CD14-positive monocyte (primary cell): ENCODE data around the gene GNRHR. TPM values are rescaled to one million over a fixed set of nuclear protein-coding genes. Genes with fewer than 3 reads are reported as not detected.
"Not testable (repeated sequence)": the region's sequence is repeated elsewhere in the genome, so short reads cannot be mapped to it uniquely, and the experiment has no call there.

Experiments
- DNase-seq, 3 donors: peaks; one replicate each; pipeline ENCODE4 v3.0.0-alpha.2; 2011 to 2022
- H2AFZ ChIP-seq: 2 replicates; pipeline ENCODE4 v1.6.0; 2012; ENCODE audit warnings: mild to moderate bottlenecking, low read depth, low read length, inconsistent platforms; ENCODE audit not compliant: insufficient read depth, poor library complexity, severe bottlenecking
- H3K27ac ChIP-seq, 2 donors: 1 replicate in 1 of 2; 2 replicates in 1 of 2; pipeline ENCODE4 v1.5.1; 2012 to 2013; ENCODE audit warnings: low read length in 2 of 2, control low read depth in 1 of 2, inconsistent platforms in 1 of 2, low read depth in 1 of 2, mild to moderate bottlenecking in 1 of 2
- H3K27me3 ChIP-seq, 2 donors: one replicate each; pipeline versions ENCODE4 v1.6.0 to v1.6.1; 2011 to 2013; ENCODE audit warnings: low read length in 2 of 2; ENCODE audit not compliant: control insufficient read depth in 2 of 2, insufficient read depth in 2 of 2
- H3K36me3 ChIP-seq, 2 donors: replicated peaks in 1 of 2; 1 replicate in 1 of 2; 2 replicates in 1 of 2; pipeline versions ENCODE4 v1.5.1 to v1.6.1; 2012 to 2013; ENCODE audit warnings: low read length in 2 of 2, control low read depth in 1 of 2, inconsistent platforms in 1 of 2, mild to moderate bottlenecking in 1 of 2; ENCODE audit not compliant: insufficient read depth in 2 of 2, control insufficient read depth in 1 of 2
- H3K4me1 ChIP-seq, 2 donors: 1 replicate in 1 of 2; 2 replicates in 1 of 2; pipeline versions ENCODE4 v1.5.1 to v1.6.1; 2012 to 2013; ENCODE audit warnings: low read length in 2 of 2, control low read depth in 1 of 2, inconsistent platforms in 1 of 2, mild to moderate bottlenecking in 1 of 2, moderate library complexity in 1 of 2; ENCODE audit not compliant: insufficient read depth in 2 of 2, control insufficient read depth in 1 of 2
- H3K4me2 ChIP-seq: replicated peaks from 2 replicates; pipeline ENCODE3; 2012; ENCODE audit warnings: low read length, moderate library complexity, mild to moderate bottlenecking; ENCODE audit not compliant: poor library complexity, severe bottlenecking; ENCODE audit errors: extremely low read depth
- H3K4me3 ChIP-seq, 3 experiments: fragments of 200-600 bp in 1 of 3; sonication (generic) in 1 of 3; replicated peaks in 1 of 3; 1 replicate in 2 of 3; 2 replicates in 1 of 3; pipeline ENCODE4 v1.5.1; 2011 to 2013; ENCODE audit warnings: low read length in 3 of 3, mild to moderate bottlenecking in 3 of 3, control low read depth in 2 of 3, low read depth in 2 of 3, inconsistent platforms in 1 of 3, moderate library complexity in 1 of 3
- H3K79me2 ChIP-seq: 2 replicates; pipeline ENCODE4 v1.6.0; 2012; ENCODE audit warnings: mild to moderate bottlenecking, control low read depth, inconsistent platforms, low read length, moderate library complexity; ENCODE audit not compliant: insufficient read depth
- H3K9ac ChIP-seq: 2 replicates; pipeline ENCODE4 v1.6.0; 2017; ENCODE audit warnings: low read length, mild to moderate bottlenecking; ENCODE audit not compliant: insufficient read depth, poor library complexity, severe bottlenecking
- H3K9me3 ChIP-seq, 2 donors: replicated peaks in 1 of 2; 1 replicate in 1 of 2; 2 replicates in 1 of 2; pipeline versions ENCODE4 v1.5.1 to v1.6.1; 2012 to 2013; ENCODE audit warnings: low read length in 2 of 2, control low read depth in 1 of 2; ENCODE audit not compliant: control insufficient read depth in 1 of 2, insufficient read depth in 1 of 2
- H4K20me1 ChIP-seq: 2 replicates; pipeline ENCODE4 v1.6.0; 2012; ENCODE audit warnings: mild to moderate bottlenecking, low read length, control low read depth, moderate library complexity; ENCODE audit not compliant: insufficient read depth
- H3K27ac Mint-ChIP-seq, 7 donors: one replicate each; pipeline ENCODE4 v1.8.0; 2020; ENCODE audit warnings: mild to moderate bottlenecking in 7 of 7, mixed read lengths in 7 of 7, moderate library complexity in 6 of 7, inconsistent platforms in 2 of 7
- H3K27me3 Mint-ChIP-seq, 3 donors: one replicate each; pipeline ENCODE4 v1.8.0; 2021 to 2022; ENCODE audit warnings: low read depth in 3 of 3, mild to moderate bottlenecking in 3 of 3, mixed read lengths in 3 of 3, moderate library complexity in 3 of 3, inconsistent platforms in 1 of 3
- H3K36me3 Mint-ChIP-seq, 2 donors: one replicate each; pipeline ENCODE4 v1.8.0; 2020; ENCODE audit warnings: mixed read lengths in 2 of 2, inconsistent platforms in 1 of 2, mild to moderate bottlenecking in 1 of 2
- H3K4me1 Mint-ChIP-seq: one replicate; pipeline ENCODE4 v1.8.0; 2020; ENCODE audit warnings: mild to moderate bottlenecking, mixed read lengths
- H3K4me3 Mint-ChIP-seq, 2 donors: one replicate each; pipeline ENCODE4 v1.8.0; 2020; ENCODE audit warnings: mild to moderate bottlenecking in 2 of 2, mixed read lengths in 2 of 2, moderate library complexity in 1 of 2
- H3K9me3 Mint-ChIP-seq, 7 donors: one replicate each; pipeline ENCODE4 v1.8.0; 2020 to 2022; ENCODE audit warnings: mixed read lengths in 7 of 7, mild to moderate bottlenecking in 6 of 7, moderate library complexity in 6 of 7, inconsistent platforms in 2 of 7
- WGBS: methylation state at CpG from one replicate; pipeline ENCODE4 v1.1.5; 2013; ENCODE audit warnings: missing lambda C conversion rate; ENCODE audit not compliant: insufficient coverage; 5-methylcytosine and 5-hydroxymethylcytosine counted together
- intact Hi-C, 2 donors: fragments of 100-400 bp; cut with micrococcal nuclease; formaldehyde crosslinking; loops; one replicate each; pipeline versions ENCODE4 v1.15.0 to v1.15.1; 2023
- polyA plus RNA-seq, 3 donors: library from polyadenylated mRNA; depleted of rRNA in 1 of 3; unstranded in 2 of 3; stranded (reverse) in 1 of 3; fragments of 300-500 nt in 2 of 3; fragments of >200 nt in 1 of 3; fragmentation: Illumina TruSeq in 2 of 3; gene quantifications; 1 replicate in 2 of 3; 2 replicates in 1 of 3; pipeline ENCODE4 v1.2.3, GENCODE V29; 2012 to 2021
- TF ChIP-seq, protein P1 (sequence below): fragments of 200-600 bp; IDR thresholded peaks from one replicate; pipeline ENCODE4 v1.8.0; 2022; ENCODE audit warnings: antibody characterized with exemption, mild to moderate bottlenecking

Gene GNRHR
- polyA plus RNA-seq, 3 donors: not detected

DNA sequence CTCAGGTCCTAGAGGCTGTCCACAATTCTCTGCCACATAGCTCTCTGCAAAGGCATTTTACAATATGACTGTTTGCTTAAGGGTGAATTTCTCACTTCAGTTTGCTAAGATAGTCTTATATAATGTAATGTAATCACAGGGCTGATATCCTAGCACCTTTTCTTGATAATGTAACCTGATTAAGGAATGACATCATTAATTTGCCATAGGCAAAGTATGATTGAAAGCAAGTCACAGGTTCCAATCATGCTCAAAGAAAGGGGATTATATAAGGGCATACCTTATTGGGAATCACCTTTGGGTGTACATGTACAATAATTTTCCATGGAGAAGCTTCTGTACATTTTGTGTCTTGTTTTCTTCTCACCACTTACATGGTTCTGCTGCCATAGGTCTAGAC, 18.9 kb downstream of the GNRHR start:
- no peak overlapping the region for H3K4me2 ChIP-seq
- no peaks in the 10 kb centered on the region for H3K4me1 ChIP-seq
- DNase-seq: no peak
- peaks cover 0 to 2% (median 0%) of the 10 kb centered on the region in 7 donors for H3K9me3 Mint-ChIP-seq
- no peak overlapping the region for H3K4me3 Mint-ChIP-seq
- H3K27ac Mint-ChIP-seq: no peak overlapping the region
- H3K36me3 ChIP-seq: no peaks in the 10 kb centered on the region
- no peaks in the 10 kb centered on the region for H3K9me3 ChIP-seq
- no peak overlapping the region for H3K4me3 ChIP-seq
- H2AFZ ChIP-seq: no peak overlapping the region
- no peak overlapping the region for H3K9ac ChIP-seq
- H3K4me1 Mint-ChIP-seq: no peaks in the 10 kb centered on the region
- no peak overlapping the region for H3K27ac ChIP-seq
- H4K20me1 ChIP-seq: no peaks in the 10 kb centered on the region
- no peaks in the 10 kb centered on the region for H3K79me2 ChIP-seq
- no peaks in the 10 kb centered on the region for H3K27me3 ChIP-seq
- TF ChIP-seq, protein P1, sequence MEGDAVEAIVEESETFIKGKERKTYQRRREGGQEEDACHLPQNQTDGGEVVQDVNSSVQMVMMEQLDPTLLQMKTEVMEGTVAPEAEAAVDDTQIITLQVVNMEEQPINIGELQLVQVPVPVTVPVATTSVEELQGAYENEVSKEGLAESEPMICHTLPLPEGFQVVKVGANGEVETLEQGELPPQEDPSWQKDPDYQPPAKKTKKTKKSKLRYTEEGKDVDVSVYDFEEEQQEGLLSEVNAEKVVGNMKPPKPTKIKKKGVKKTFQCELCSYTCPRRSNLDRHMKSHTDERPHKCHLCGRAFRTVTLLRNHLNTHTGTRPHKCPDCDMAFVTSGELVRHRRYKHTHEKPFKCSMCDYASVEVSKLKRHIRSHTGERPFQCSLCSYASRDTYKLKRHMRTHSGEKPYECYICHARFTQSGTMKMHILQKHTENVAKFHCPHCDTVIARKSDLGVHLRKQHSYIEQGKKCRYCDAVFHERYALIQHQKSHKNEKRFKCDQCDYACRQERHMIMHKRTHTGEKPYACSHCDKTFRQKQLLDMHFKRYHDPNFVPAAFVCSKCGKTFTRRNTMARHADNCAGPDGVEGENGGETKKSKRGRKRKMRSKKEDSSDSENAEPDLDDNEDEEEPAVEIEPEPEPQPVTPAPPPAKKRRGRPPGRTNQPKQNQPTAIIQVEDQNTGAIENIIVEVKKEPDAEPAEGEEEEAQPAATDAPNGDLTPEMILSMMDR: no peak
- H3K36me3 Mint-ChIP-seq: peaks cover 0 to 2% of the 10 kb centered on the region in 2 donors
- peaks cover 0 to 2% (median 2%) of the 10 kb centered on the region in 3 donors for H3K27me3 Mint-ChIP-seq
- intact Hi-C loops: no loop called here

GRCh38 chr4:67730511-67730910, 23.7 kb downstream of the GNRHR start:
- H3K4me3 Mint-ChIP-seq, H3K4me1 ChIP-seq, H3K27me3 ChIP-seq, H3K4me3 ChIP-seq, H3K79me2 ChIP-seq, DNase-seq, H2AFZ ChIP-seq, H3K27me3 Mint-ChIP-seq, H3K36me3 Mint-ChIP-seq, H3K27ac ChIP-seq, H3K36me3 ChIP-seq, H3K9ac ChIP-seq, H4K20me1 ChIP-seq, H3K4me2 ChIP-seq, H3K4me1 Mint-ChIP-seq, intact Hi-C loops, H3K9me3 ChIP-seq, H3K27ac Mint-ChIP-seq, H3K9me3 Mint-ChIP-seq: not testable (repeated sequence)
- no CpG with 5 or more reads among the region's 3 CpGs for WGBS
